H1 (cell line): ENCODE results near the gene EVC2. TPM values are rescaled to one million over a fixed set of nuclear protein-coding genes. Genes with fewer than 3 reads are reported as not detected.

Experiments used
- CHD2 ChIP-seq: IDR thresholded peaks from 2 replicates; pipeline ENCODE4 v1.6.1; 2012; ENCODE audit warnings: low read length, improper control_type of control experiment
- GTF2F1 ChIP-seq: IDR thresholded peaks from 2 replicates; pipeline ENCODE4 v1.6.1; 2012; ENCODE audit warnings: low read depth, low read length, improper control_type of control experiment, borderline replicate concordance
- RNF2 ChIP-seq: fragments of 200-900, 300-1000 bp; sonication (generic); IDR thresholded peaks from 2 replicates; pipeline ENCODE4 v1.7.1; 2016; ENCODE audit warnings: borderline replicate concordance, low read depth, mild to moderate bottlenecking, antibody characterized with exemption, low read length; ENCODE audit not compliant: poor library complexity, severe bottlenecking; ENCODE audit errors: missing control alignments
- polyA plus RNA-seq, 7 experiments: library from polyadenylated mRNA; depleted of rRNA in 3 of 7; stranded (reverse) in 5 of 7; unstranded in 2 of 7; fragments of >200 nt in 5 of 7; fragments of 200-250 nt in 2 of 7; gene quantifications; 1 replicate in 5 of 7; 2 replicates in 1 of 7; 4 replicates in 1 of 7; pipeline versions ENCODE4 v1.2.1 to v1.2.3, GENCODE V29; 2011 to 2013; ENCODE audit warnings: missing spikeins in 2 of 7, mixed read lengths in 2 of 7
- total RNA-seq: library from RNA; stranded (reverse); fragmentation: NEBNext Ultra II Directional; extraction: Animal tissue kit (Norgen Biotek cat#: 25700); gene quantifications from 2 replicates; pipeline ENCODE4 v1.2.1, GENCODE V29; 2021

Gene EVC2
- total and polyA plus RNA-seq, 2 of the 8 experiments (the other 6 are each of a cell fraction or from before 2014, with no cell fraction given), result 0.73 to 5.9 TPM

DNA sequence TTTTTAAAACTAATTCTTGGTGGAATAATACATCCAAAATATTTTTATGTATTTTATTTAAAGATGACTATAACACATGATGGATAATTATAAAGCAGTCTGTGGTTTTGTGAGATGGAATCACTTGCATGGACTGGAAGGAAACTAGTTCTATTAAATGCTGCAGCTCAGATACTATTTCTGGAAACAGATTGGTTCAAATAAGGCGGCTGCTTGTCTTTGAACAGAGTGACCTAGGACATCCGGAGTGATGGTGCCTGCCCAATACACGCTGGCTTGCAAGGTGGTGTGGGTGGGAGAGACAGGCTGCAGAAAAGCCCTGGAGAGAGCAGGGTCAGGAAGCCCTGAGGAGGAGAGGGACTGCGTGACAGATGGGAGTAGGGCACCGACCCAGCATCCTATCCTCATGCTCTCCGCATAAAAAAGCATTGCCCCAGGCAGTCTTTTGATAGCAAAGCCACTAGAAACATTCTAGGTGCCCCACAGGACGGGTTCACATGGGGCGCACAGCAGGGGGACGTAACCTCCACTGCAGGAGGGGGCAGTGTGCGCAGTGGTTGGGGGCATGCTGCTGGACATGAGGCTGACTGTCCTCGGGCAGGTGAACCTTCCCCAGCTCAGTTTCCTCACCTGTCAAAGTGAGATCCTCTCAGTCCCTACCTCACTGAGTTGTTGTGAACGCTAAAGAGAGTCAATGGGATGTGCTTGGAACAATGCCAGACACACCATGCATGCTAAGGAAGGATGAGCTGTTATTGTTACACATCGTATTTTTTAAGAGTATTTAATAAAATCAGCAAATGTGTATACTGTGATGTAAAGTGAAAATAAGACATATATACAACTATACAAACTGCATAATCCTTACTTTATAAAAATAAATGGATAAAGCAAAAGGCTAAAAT is 71.3 kb downstream of the EVC2 start (continued):
- TF ChIP-seq CHD2, result no peak
- no peak for TF ChIP-seq RNF2
- TF ChIP-seq GTF2F1, result no peak
- TF ChIP-seq, all 59 proteins: peak for 0
